Amniotic stem cell (primary cell): ENCODE results near the gene DDX25.
"Not testable (repeated sequence)": the region's sequence is repeated elsewhere in the genome, so short reads cannot be mapped to it uniquely, and the experiment has no call there.

Experiments
- DNase-seq: peaks from one replicate; lab custom pipeline; 2025; lab: John Stamatoyannopoulos, UW

DDX25 gene

GRCh38 chr11:125904678-125905077 lies 370 bp downstream of the DDX25 start:
- no peak for DNase-seq

- no peak for DNase-seq
Measured at GRCh38 chr11:125910226-125910849, 6.0 kb downstream of the DDX25 start.

GRCh38 chr11:125914601-125915000 lies 10.3 kb downstream of the DDX25 start:
- not testable (repeated sequence) for DNase-seq

GRCh38 chr11:125916683-125917347 lies 12.5 kb downstream of the DDX25 start:
- DNase-seq, result no peak

GRCh38 chr11:125918140-125918840 lies 14.0 kb downstream of the DDX25 start:
- no peak for DNase-seq

- DNase-seq, result no peak
Measured at GRCh38 chr11:125921042-125921441, 16.7 kb downstream of the DDX25 start.

GRCh38 chr11:125922156-125922555 lies 17.8 kb downstream of the DDX25 start:
- no peak for DNase-seq

- DNase-seq, result peak; percentile 12
Measured at GRCh38 chr11:125923012-125923579, 18.8 kb downstream of the DDX25 start.

- no peak for DNase-seq
Measured at GRCh38 chr11:125923633-125924032, 19.3 kb downstream of the DDX25 start.

GRCh38 chr11:125924384-125925007 lies 20.2 kb downstream of the DDX25 start:
- DNase-seq, result no peak

- no peak for DNase-seq
Measured at GRCh38 chr11:125925247-125925740, 21.0 kb downstream of the DDX25 start.

GRCh38 chr11:125925804-125926203 lies 21.5 kb downstream of the DDX25 start:
- DNase-seq, result no peak

- DNase-seq, result no peak
Measured at GRCh38 chr11:125926682-125927081, 22.4 kb downstream of the DDX25 start.

- DNase-seq, result no peak
Measured at GRCh38 chr11:125929445-125930075, 25.3 kb downstream of the DDX25 start.

- no peak for DNase-seq
Measured at GRCh38 chr11:125930076-125930450, 25.8 kb downstream of the DDX25 start.

- no peak for DNase-seq
Measured at GRCh38 chr11:125931116-125931515, 26.8 kb downstream of the DDX25 start.

GRCh38 chr11:125931668-125932067 lies 27.4 kb downstream of the DDX25 start:
- DNase-seq, result no peak

GRCh38 chr11:125932301-125932700 lies 28.0 kb downstream of the DDX25 start:
- DNase-seq, result no peak

GRCh38 chr11:125933030-125933813 lies 28.9 kb downstream of the DDX25 start:
- DNase-seq, result no peak

GRCh38 chr11:125934473-125934872 lies 30.2 kb downstream of the DDX25 start:
- DNase-seq, result no peak

- no peak for DNase-seq
Measured at GRCh38 chr11:125935056-125935455, 30.7 kb downstream of the DDX25 start.
